CD4-positive, alpha-beta T cell (primary cell): ENCODE results near the gene PEX3. TPM values are rescaled to one million over a fixed set of nuclear protein-coding genes. Genes with fewer than 3 reads are reported as not detected.

Experiments
- ATAC-seq: fragments of 200-7000 bp; cut with Tn5 transposase; one replicate; pipeline ENCODE4 v1.10.0; 2022; ENCODE audit warnings: mild to moderate bottlenecking; ENCODE audit not compliant: poor library complexity
- CTCF ChIA-PET: fragments of 350-600 bp; sonication (Branson Sonifier 250); formaldehyde crosslinking; loops from one replicate; lab custom pipeline; 2021; ENCODE audit warnings: antibody characterized with exemption, inconsistent platforms; lab: Charles Lee
- POLR2A ChIA-PET: fragments of 350-600 bp; sonication (Branson Sonifier 250); formaldehyde crosslinking; loops from one replicate; lab custom pipeline; 2021; ENCODE audit warnings: antibody characterized with exemption, inconsistent platforms; lab: Charles Lee
- DNase-seq, 14 experiments: peaks; one replicate each; pipeline ENCODE4 v3.0.0-alpha.2; 2013 to 2020; ENCODE audit warnings: mixed read lengths in 2 of 14
- H3K27ac ChIP-seq, 2 donors: one replicate each; pipeline versions ENCODE4 v1.5.1 to v1.7.0; 2013; ENCODE audit warnings: low read length in 2 of 2, low read depth in 1 of 2, mild to moderate bottlenecking in 1 of 2
- H3K27me3 ChIP-seq, 2 experiments: 1 replicate in 1 of 2; 2 replicates in 1 of 2; pipeline versions ENCODE4 v1.6.1 to v1.7.0; 2013; ENCODE audit warnings: low read length in 2 of 2, control low read depth in 1 of 2, mild to moderate bottlenecking in 1 of 2, moderate library complexity in 1 of 2; ENCODE audit not compliant: insufficient read depth in 2 of 2, control insufficient read depth in 1 of 2
- H3K36me3 ChIP-seq: one replicate; pipeline ENCODE4 v1.6.1; 2013; ENCODE audit warnings: low read length, control low read depth; ENCODE audit not compliant: insufficient read depth
- H3K4me1 ChIP-seq: one replicate; pipeline ENCODE4 v1.6.1; 2013; ENCODE audit warnings: low read length, control low read depth; ENCODE audit not compliant: insufficient read depth
- H3K4me3 ChIP-seq: one replicate; pipeline ENCODE4 v1.5.1; 2013; ENCODE audit warnings: mild to moderate bottlenecking, low read length, moderate library complexity
- H3K9me3 ChIP-seq, 2 experiments: 1 replicate in 1 of 2; 2 replicates in 1 of 2; pipeline versions ENCODE4 v1.6.1 to v1.7.0; 2013; ENCODE audit warnings: low read length in 2 of 2, mild to moderate bottlenecking in 2 of 2, control low read depth in 1 of 2, moderate library complexity in 1 of 2; ENCODE audit not compliant: control insufficient read depth in 1 of 2, insufficient read depth in 1 of 2
- H3K27ac Mint-ChIP-seq: one replicate; pipeline ENCODE4 v1.8.0; 2020; ENCODE audit warnings: mixed read lengths
- H3K27me3 Mint-ChIP-seq: one replicate; pipeline ENCODE4 v1.8.0; 2021; ENCODE audit warnings: mixed read lengths
- H3K36me3 Mint-ChIP-seq: one replicate; pipeline ENCODE4 v1.8.0; 2021; ENCODE audit warnings: low read depth, mixed read lengths
- H3K4me1 Mint-ChIP-seq: one replicate; pipeline ENCODE4 v1.8.0; 2021; ENCODE audit warnings: low read depth, mixed read lengths
- H3K4me3 Mint-ChIP-seq: one replicate; pipeline ENCODE4 v1.8.0; 2020; ENCODE audit warnings: mild to moderate bottlenecking, mixed read lengths
- H3K9me3 Mint-ChIP-seq: one replicate; pipeline ENCODE4 v1.8.0; 2020; ENCODE audit warnings: mixed read lengths
- CTCF ChIP-seq: fragments of 200-600 bp; IDR thresholded peaks from one replicate; pipeline ENCODE4 v1.8.0; 2022; ENCODE audit warnings: antibody characterized with exemption, mild to moderate bottlenecking
- intact Hi-C, 2 experiments: fragments of 100-400 bp; cut with DNase I in 1 of 2; cut with micrococcal nuclease in 1 of 2; formaldehyde crosslinking; loops; one replicate each; pipeline versions ENCODE4 v1.15.1 to v1.9.0; 2023 to 2025; cut with DNase I, micrococcal nuclease
- total RNA-seq, 174 experiments: library from RNA in 2 of 174; stranded (reverse) in 2 of 174; gene quantifications; one replicate each; pipeline ENCODE4 v1.2.3 and lab custom pipeline; 2021 to 2026

The PEX3 gene
- total RNA-seq, 2 experiments from 2014 or later = 7.3 to 9.7 TPM

DNA sequence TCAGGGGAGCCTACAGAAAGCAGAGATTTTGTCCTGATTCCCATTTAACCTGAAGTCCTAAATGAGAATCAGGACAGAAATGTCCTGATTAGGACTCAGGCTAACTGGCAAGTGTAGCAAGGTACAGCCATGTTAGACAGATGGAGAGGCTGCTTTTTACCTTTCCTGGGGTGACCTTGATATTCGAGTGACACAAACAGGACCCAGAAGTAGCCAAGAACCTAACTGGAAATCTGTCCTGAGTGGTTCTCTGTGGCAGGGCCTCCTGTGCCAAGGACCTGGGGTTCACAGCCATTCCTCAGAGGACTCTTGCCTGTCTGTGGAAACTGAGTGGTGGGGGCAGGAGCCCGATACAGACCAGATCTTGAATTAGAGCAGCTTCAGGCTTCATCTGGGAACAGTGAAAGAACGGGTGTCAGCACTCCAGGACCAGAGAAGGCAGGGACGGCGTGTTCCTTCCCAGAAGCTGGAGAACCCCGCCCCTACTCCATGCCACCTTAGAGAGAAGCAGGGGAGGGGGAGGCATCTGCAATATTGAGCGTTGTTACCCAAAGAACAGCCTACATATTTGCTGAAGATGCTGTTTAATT lies 65.3 kb downstream of the PEX3 start:
- intact Hi-C loops = no loop called here
- Histone ChIP-seq H3K27ac (no peak overlapping the region), H3K9me3 (peaks cover 0 to 3% of the 10 kb centered on the region in 2 experiments), H3K36me3 (no peaks in the 10 kb centered on the region), H3K27me3 (no peaks in the 10 kb centered on the region), H3K4me1 (peaks cover 21% of the 10 kb centered on the region), H3K4me3 (no peak overlapping the region)
- DNase-seq (no peak), ATAC-seq (no peak)
- H3K9me3 Mint-ChIP-seq = no peaks in the 10 kb centered on the region
- no peak for TF ChIP-seq CTCF
- ChIA-PET POLR2A (no interaction called here), CTCF (interaction anchor here (1.1 kb wide), 1 partner anchor 15 kb away, joined by 3 read pairs; no protein-coding TSS in a partner anchor)
- no peak overlapping the region for H3K27ac Mint-ChIP-seq
- peaks cover 4% of the 10 kb centered on the region for H3K36me3 Mint-ChIP-seq
- H3K4me1 Mint-ChIP-seq = peaks cover 17% of the 10 kb centered on the region
- H3K27me3 Mint-ChIP-seq = no peaks in the 10 kb centered on the region
- H3K4me3 Mint-ChIP-seq = no peak overlapping the region

GRCh38 chr6:143516690-143517446 lies 66.3 kb downstream of the PEX3 start:
- no peak for TF ChIP-seq CTCF
- CTCF ChIA-PET = no interaction called here
- no peaks in the 10 kb centered on the region for H3K36me3 ChIP-seq
- H3K27ac ChIP-seq = no peak overlapping the region
- peaks cover 11% of the 10 kb centered on the region for H3K4me1 ChIP-seq
- H3K27me3 Mint-ChIP-seq = no peaks in the 10 kb centered on the region
- no peak overlapping the region for H3K27ac Mint-ChIP-seq
- no peak for ATAC-seq
- H3K4me3 ChIP-seq = no peak overlapping the region
- H3K9me3 Mint-ChIP-seq = no peaks in the 10 kb centered on the region
- H3K27me3 ChIP-seq = no peaks in the 10 kb centered on the region
- POLR2A ChIA-PET = no interaction called here
- peaks cover 9% of the 10 kb centered on the region for H3K4me1 Mint-ChIP-seq
- no peaks in the 10 kb centered on the region for H3K36me3 Mint-ChIP-seq
- peaks cover 0 to under 1% of the 10 kb centered on the region in 2 experiments for H3K9me3 ChIP-seq
- intact Hi-C loops = no loop called here
- H3K4me3 Mint-ChIP-seq = no peak overlapping the region
- no peak for DNase-seq

DNA sequence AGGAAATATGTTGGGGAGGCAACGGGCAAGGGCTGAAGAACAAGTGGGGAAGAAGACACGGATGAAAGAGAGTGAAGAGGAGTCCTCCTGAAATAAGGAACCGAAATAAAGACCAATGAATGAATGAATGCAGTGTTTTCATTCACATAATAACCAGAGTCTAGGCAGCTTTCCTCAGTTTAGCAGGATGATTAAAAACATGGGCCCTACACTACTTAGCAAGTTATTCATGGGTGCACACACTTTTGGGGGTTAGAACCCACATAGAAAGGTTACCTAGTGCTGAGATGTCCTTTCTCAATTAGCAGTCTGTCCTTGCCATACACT lies 66.8 kb downstream of the PEX3 start:
- no peaks in the 10 kb centered on the region for H3K9me3 ChIP-seq

More for the DNA sequence above, 66.8 kb downstream of the PEX3 start:
- Mint-ChIP-seq H3K36me3 (no peaks in the 10 kb centered on the region), H3K4me1 (peaks cover 6% of the 10 kb centered on the region), H3K27me3 (no peaks in the 10 kb centered on the region), H3K4me3 (no peak overlapping the region), H3K9me3 (no peaks in the 10 kb centered on the region), H3K27ac (no peak overlapping the region)
- Histone ChIP-seq H3K36me3 (no peaks in the 10 kb centered on the region), H3K4me1 (peaks cover 7% of the 10 kb centered on the region), H3K27ac (no peak overlapping the region), H3K4me3 (no peak overlapping the region), H3K27me3 (no peaks in the 10 kb centered on the region)
- intact Hi-C loops = no loop called here
- TF ChIP-seq CTCF = no peak
- ChIA-PET POLR2A (no interaction called here), CTCF (no interaction called here)
- DNase-seq (no peak), ATAC-seq (no peak)
